Measurements from ENCODE around the gene PLXNA4.
"Not testable (repeated sequence)": the region's sequence is repeated elsewhere in the genome, so short reads cannot be mapped to it uniquely, and the experiment has no call there.

The PLXNA4 gene

DNA sequence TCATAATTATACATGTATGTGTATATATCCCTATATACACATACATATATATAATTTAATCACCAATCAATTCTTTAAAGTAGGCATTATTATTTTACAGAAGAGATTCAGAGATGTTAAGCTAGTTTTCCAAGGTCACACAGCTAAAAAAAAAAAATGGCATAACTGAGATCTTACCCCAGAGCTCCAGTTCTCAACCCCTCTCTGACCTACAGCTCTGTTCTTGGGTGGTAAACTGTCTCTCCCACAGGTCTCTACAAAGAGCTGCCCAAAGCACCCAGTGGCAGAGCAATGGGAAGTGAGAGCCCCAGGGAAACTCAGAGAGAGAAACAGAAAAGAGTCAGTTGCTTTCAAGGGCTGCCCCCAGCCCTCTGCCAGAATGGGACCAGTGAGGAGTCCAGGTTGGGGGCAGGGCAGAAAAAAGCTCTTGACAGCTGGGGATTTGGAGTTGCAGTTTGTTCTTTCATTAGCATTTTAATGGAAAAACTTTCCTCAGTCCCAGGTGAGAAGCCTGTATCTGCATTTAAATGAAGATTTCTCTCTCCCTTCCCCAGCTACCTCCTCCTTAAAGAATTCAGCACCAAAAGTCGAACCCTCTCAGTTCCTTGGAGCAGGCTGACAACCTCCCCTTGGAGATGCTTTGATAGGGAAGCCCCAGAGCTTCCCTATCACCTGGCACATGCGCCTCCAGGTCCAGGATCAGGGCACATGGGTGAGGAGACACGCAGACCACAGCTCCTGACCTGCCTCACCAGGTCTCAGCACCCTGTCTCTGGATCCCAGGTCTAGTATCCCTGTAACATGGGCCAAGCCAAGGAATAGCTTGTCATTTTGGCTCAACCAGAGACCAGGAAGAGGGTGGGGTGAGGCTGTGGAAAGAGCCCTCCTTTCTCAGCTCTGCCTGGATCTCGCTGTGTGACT lies 388.1 kb downstream of the PLXNA4 start:
- DNase-seq = no peak

DNA sequence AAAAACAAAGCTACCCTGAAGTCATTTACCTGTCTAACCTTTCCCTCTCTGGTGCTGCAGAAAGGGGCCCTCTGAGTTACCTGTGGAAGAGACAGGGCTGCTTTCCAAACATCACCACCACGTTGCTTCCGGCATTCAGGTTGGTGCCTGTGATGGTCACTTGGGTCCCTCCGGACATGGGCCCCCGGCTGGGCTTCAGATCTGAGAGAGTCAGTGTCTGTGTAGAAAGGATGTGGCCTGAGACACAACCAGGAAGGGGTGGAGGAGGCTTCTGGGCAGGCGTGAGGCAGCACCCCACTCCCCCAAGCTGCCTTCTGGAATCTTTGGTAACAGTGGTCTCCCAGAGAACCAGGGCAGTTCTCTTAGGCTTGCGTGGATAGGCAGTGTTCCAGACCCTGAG lies 388.9 kb downstream of the PLXNA4 start:
- DNase-seq = no peak

DNA sequence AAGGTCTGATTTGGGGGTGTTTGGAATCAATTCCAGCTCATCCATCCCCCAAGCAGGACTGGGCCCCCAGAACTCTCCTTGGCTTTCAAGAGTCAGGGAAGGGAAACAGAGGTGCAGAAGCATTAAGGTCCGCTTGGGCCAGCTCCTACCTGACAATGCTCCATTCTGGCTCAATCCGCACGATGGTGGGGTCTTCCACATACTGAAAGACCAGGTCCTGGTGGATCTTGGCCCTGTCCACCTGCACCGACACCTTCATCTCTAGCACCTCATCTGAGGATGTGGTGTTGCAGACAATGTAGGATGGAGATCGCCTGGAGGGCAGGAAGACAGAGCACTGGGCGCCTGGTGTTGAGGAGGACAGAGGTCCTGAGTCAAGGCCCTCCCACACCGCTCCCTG lies 391.1 kb downstream of the PLXNA4 start:
- no peak for DNase-seq

DNA sequence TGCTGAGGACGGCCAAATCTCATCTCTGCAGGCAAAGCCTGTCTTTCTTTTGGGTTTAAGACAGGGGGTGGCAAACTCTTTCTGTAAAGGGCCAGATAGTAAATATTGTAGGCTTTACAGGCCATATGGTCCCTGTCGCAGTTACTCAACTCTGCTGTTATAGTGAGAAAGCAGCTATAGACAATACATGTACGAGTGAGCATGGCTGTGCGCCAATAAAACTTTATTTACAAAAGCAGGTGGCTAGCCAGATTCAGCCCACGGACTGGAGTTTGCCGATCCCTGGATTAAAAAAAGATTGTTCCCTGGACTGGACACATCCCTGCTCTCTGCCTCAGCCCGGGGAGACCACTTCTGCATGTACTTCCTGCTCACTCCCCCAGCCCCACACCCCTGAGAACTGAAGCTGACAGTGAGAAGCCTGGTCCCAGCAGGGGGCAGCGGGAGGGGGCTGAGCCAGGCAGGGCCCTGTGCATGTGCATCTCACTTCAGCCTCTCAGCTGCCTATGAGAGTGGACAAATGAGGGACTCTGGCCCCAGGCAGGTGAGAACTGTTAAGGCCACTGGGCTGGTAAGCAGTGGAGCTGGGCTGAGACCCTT lies 392.4 kb downstream of the PLXNA4 start:
- DNase-seq = no peak

DNA sequence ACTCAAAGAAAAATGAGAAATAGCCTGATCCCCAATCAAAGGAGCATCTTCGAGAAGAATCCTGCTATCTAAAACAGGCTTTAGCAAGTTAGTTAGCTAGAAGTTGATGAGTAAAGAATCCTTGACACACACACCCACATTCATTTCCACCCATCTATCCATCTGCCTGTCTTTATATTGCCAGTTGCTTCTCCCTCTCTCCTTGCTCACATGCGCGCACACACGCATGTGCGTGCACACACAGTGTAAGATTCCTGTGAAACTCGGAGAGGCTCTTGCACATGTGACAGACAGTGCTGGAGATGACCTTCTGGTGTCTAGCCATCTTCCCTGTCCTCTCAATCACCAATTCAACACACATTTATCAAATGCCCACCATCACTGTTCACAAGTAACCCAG lies 393.3 kb downstream of the PLXNA4 start:
- DNase-seq = no peak

DNA sequence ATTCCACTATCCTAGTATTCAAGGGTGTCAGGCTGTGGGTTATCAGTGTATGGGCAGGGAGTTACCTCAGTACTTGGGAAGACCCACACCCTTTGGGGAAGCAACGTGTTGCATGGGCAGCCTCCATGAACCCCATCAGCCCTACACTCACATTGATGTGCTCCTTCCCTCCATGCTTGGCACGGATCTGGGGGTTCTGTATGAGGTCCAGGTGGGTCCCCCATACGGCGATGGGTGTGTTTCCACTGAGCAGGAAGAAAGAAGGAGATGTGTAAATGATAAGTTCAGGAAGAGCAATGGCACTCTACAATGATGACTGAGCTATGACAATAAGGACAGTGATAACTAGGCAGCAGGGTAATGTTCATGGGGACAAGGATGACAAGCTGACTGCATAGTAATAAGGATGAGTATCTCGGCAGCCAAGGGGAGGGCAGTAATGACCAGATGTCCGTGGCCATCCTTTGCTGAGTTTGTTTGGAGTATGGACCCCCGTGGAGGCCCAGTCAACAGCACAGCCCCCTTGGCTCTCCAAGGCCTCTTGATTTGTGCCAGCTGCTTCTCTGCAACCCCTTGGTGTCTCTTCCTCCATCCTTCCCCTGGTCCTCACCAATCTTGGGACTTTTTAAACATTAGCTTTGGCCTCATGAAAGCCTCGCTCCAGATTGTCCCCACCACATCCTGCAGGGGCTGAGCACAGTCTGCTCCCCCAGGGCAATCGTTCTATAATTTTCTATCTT lies 394.2 kb downstream of the PLXNA4 start:
- DNase-seq = no peak

DNA sequence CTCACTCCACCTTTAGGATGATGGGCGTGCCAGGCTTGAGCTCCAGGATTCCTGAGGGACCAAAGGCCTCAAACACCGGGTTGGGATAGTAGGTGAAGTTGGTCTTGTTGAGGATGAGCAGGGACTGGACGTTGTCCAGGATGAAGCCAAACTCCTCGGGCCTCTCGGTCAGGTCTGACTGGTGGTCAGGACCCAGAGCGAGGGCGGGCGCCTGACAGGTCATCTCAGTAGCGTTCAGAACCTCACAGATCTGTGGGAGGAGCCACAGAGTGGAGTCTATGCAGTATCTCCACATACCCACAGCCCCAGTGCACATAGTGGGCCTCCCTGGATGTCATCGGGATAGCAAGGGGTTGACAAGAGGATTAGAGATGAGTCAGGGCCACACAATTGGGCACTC lies 394.9 kb downstream of the PLXNA4 start:
- no peak for DNase-seq

DNA sequence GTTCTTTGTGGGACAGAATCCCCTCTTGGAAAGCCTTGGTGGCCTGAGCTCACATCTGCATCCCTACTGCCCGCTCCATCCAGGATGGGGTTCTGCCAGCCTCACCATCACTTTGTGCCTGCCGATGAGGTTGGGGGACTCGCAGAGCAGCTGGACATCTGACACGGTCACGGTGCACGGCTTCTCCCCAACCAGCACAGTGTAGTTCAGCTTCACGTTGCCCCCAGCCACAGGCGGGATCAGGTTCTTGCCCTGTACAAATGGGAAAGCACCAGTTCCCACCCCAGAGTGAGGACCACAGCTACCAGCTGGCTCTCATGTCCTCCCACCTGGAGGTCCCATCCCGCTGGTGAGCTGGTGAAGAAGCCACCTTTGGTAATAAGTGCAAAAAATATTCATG lies 395.8 kb downstream of the PLXNA4 start:
- no peak for DNase-seq

DNA sequence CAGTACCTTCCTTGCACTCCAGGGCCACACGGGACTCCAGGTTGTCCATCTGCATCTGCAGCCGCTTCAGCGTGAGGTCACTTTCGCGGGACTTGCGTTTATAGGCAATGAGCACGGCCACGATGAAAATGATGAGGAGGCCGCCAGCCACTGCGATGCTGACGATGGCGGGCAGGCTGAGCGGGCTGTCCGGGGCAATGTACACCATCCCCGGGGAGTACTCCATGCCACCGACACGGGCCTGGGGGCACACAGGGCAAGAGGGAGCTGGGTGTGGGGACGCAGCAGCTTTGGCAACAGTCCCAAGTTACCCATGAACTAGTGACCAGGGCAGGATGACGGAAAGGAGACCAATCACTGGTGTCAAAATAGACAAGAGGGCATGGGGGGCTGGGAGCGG lies 396.6 kb downstream of the PLXNA4 start:
- no peak for DNase-seq

DNA sequence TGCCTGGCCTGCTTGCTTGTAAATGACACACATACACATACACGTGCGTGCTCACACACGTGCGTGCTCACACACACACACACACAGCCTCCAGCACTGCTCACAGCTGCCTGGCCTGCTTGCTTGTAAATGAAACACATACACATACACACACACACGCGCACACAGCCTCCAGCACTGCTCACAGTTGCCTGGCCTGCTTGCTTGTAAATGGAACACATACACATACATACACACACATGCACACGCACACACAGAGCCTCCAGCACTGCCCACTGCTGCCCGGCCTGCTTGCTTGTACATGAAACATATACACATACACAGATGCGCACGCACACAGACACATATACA lies 397.2 kb downstream of the PLXNA4 start:
- no peak for DNase-seq

DNA sequence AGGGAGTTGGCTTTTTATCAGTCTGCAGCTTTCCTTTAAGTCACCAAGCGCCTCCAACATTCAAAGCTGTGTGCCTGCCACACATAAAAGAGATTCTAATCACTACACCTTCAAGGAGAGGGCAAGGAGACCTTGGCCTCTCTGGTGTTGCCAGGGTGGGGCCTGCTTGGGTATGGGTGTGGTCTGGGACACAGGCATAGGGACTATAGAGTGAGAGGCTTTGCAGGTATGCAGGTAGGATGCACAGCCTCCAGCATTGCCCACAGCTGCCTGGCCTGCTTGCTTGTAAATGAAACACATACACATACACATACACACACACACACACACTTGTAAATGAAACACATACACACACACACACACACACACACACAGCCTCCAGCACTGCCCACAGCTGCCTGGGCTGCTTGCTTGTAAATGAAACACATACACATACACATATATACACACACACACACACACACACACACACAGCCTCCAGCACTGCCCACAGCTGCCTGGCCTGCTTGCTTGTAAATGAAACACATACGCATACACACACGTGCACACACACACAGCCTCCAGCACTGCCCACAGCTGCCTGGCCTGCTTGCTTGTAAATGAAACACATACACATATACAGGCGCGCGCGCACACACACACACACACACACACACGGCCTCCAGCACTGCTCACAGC lies 397.7 kb downstream of the PLXNA4 start:
- not testable (repeated sequence) for DNase-seq

DNA sequence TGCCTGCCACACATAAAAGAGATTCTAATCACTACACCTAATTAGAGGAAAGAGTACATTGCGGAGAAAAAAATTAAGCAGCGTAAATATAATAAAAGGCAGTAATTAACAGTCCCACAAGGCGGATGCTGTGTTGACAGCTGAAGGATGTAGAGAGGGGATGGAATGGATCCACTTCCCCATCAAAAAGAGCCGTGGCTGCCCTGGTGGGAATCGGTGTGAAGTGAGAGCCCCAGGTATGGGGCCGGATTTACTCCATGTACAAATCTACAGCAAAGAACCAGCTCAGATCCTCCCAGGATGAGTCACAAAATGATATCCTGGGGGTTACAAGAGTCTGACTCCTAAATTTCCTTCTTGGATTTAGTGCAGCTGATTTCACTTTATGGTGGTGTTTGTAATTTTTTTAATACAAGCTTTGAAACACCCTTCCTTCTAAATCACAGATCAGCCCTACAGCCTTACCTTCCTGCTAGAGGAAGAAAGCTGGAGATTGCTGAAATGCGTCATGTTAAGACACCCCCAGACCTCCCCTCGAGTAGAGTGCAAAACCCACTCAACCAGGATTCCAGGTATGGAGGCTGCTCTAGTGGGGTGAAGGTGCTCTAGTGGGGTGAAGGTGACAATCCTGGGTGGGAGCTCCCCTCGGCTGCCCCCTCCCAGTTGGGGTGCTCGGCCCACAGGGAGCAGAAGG lies 398.4 kb downstream of the PLXNA4 start:
- no peak for DNase-seq

DNA sequence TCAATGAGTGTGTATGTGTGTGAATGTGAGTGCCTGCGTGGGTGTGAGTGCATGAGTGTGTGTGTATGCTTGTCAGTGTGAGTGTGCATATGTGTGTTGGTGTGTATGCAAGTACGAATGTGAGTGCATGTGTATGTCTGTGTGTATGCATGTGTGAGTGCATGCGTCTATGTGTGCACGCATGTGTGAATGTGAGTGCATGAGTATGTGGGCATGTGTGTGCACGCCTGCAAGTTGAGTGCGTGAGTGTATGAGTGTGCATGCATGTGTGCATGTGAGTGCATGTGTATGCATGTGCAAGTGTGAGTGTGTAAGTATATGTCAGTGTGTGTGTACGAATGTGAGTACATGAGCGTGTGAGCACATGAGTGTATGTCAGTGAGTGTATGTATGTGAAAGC lies 399.6 kb downstream of the PLXNA4 start:
- no peak for DNase-seq

DNA sequence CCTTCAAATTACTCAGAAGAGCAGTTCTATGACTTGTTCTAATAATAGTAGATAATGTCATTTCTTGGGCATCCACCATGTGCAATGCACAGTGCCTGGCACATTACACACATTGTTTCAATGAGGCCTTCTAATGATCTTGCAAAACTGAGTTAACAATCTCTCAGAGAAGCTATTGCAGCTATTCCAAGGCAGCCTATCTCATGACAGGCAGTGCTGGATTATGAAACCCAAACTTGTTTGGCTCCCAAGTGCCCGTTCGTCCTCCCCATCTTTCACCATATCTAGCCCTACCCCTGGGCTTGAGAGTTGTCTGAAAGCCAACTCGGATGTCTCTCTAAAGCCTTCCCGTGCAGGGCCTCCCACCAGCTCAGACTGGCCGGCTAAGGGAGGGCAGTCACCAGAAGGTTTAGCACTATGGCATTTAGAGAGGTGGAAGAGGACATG lies 405.1 kb downstream of the PLXNA4 start:
- no peak for DNase-seq

DNA sequence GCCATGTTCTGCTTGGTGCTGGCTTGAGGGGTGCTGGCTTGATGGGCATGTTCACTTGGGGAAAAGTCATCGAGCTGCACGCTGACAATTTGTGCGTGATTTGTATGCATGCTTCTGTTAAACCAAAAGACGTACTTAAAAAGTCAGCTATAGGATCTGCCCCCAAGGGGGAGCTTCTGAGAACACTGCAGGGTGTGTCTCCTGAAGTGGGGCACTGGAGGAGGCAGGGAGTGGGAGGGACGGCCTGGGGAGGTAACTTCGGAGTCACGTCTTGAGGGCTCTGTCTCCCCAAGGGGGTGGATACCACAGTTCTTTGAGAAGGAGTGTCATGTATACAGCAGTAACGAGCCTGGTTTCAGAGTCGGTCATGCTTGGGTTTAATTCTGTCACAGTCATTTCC lies 406.5 kb downstream of the PLXNA4 start:
- DNase-seq = no peak

DNA sequence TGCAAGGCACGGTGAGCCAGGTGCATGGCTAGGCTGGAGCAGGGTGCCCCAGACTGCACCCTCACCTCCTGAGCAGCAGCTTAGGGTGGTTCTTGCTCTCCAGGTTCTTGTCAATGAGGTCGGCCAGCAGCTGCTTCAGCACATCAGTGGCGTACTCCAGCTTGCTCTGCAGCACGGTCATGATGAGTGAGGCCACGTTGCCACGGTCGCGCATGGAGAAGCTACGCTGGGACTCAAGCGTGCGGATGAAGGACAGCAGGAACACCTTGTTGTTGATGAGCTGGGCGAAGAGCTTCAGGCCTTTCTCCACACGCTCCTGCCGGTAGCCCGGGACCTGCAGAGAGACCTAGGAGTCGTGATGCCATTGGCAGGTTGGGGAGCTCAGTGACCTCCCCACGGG lies 408.0 kb downstream of the PLXNA4 start:
- no peak for DNase-seq

DNA sequence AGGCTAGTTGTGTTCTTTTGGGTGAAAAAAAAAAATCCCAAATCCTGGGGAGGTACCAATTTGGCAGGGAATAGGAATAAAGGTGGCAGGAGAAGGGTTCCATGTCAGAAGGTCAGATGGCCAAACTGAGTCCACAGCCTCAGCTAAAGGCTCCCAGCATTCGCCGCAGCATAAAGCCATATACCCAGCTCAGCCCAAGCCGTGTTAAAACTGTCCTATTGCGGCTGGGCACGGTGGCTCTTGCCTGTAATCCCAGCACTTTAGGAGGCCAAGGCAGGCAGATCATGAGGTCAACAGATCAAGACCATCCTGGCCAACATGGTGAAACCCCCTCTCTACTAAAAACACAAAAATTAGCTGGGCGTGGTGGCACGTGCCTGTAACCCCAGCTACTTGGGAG lies 410.6 kb downstream of the PLXNA4 start:
- not testable (repeated sequence) for DNase-seq

DNA sequence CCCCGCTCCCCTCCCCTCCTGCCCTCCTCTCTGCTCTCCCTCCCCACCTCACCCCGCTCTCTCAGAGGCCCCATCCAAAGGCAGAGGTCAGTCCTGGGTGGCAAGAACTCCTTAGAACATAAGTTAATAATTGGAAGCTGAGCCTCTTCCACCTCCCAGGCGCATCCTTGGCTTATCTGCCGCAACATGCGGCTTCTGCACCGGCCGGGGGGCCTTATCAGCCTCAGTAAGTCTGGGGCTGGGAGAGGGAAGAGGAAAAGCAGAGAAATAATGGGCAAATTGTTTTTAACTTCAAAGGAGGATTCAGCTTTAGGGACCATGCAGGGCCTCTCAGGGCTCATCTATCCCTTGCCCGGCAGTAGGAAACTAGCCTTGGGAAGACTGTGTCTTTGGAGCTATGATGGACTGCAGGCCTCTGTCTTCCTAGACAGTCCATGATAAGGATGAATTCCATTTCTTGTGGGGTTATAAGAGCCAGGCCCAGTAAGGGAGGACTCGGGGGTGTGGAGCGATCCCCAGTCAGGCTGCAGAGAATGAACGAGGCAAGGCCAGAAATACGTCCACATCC lies 411.6 kb downstream of the PLXNA4 start:
- no peak for DNase-seq

DNA sequence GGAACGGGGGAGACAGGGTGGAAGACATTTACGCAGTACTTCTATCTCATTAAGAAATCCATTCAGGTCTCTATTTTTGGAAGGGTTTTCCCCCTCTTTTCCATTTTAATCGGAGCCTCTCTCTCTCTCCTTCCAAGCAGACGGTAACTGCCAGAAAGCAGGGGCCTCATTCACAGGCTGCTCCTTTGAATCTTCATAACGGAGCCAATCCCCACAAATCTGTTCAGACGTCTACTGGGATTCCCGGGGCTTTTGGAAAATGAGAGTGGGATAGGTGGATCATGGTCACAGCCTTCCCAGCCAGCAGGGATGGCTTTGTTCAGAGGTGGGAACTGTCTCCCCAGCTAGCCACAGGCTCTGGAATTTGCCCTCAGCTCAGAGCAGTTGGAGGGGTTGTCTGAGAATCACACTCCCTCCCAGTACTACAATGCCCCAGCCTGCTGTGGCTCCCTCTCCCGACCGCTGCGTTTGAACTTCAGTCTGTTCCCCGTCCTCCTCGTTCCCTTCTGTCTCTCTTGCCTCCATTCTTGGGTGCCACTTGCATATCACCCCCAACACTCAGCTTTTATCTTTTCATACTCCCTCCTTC lies 413.6 kb downstream of the PLXNA4 start:
- no peak for DNase-seq

DNA sequence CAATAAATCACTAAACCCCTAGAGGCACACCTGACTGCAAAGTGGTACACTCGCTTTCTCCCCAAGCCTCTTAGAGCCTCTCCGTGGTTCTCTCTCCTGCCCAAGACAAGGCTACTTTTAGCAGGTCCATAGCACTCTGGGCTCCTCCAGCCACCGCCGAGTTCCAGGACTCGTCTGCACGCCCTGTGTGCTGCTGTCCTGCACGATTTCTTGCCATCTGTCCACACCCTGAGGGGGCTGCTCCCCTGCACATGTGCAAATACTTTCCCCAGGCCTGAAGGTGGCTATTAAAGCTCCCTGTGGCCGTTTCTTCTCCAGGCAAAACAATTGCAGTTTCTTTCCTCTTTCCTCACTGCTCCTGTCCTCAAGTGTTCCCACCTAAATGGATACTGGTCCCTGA lies 414.3 kb downstream of the PLXNA4 start:
- no peak for DNase-seq

DNA sequence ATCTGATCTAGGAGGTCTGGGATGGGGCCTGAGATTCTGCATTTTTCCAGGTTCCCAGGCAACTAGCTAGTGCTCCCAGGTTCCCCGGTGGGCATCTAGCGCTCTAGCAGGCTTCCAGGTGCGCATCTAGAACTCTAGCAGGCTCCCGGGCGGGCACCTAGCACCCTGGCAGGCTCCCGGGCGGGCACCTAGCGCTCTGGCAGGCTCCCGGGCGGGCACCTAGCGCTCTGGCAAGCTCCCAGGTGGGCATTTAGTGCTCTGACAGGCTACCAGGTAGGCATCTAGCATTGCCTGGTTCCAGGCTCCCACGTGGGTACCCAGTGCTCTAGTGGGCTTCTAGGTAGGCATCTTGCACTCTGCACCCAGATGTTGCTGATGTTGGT lies 414.7 kb downstream of the PLXNA4 start:
- DNase-seq = no peak
